GM23338 (cell line): ENCODE measurements around the gene CYLC2.

Experiments
- CREB1 ChIP-seq: fragments of 250-450 bp; sonication (Bioruptor Pico); IDR thresholded peaks from 2 replicates; pipeline ENCODE4 v1.5.0; 2020; ENCODE audit warnings: low read depth, mild to moderate bottlenecking, moderate library complexity
- EZH2 ChIP-seq: fragments of 200-600 bp; sonication (generic); IDR thresholded peaks from one replicate; pipeline ENCODE4 v1.8.0; 2017; ENCODE audit warnings: antibody characterized with exemption, mild to moderate bottlenecking, low read depth; ENCODE audit not compliant: unreplicated experiment
- EZH2phosphoT487 ChIP-seq: fragments of 200-600 bp; sonication (generic); IDR thresholded peaks from one replicate; pipeline ENCODE4 v1.8.1; 2018; ENCODE audit warnings: antibody characterized with exemption; ENCODE audit not compliant: unreplicated experiment
- JUNB ChIP-seq: IDR thresholded peaks from one replicate; pipeline ENCODE4 v1.6.1; 2016; ENCODE audit warnings: antibody characterized with exemption; ENCODE audit not compliant: unreplicated experiment
- NANOG ChIP-seq: IDR thresholded peaks from 2 replicates; pipeline ENCODE4 v1.6.1; 2016; ENCODE audit warnings: antibody characterized with exemption, borderline replicate concordance
- POLR2AphosphoS5 ChIP-seq: IDR thresholded peaks from 2 replicates; pipeline ENCODE4 v1.6.1; 2016; ENCODE audit warnings: antibody characterized with exemption, low read depth
- STAT1 ChIP-seq: IDR thresholded peaks from one replicate; pipeline ENCODE4 v1.6.1; 2016; ENCODE audit warnings: antibody characterized with exemption; ENCODE audit not compliant: unreplicated experiment
- ZNF114 ChIP-seq: fragments of 250-450 bp; sonication (Bioruptor Pico); IDR thresholded peaks from 2 replicates; pipeline ENCODE4 v1.5.0; 2020; ENCODE audit warnings: mild to moderate bottlenecking, moderate library complexity
- ZNF331 ChIP-seq: fragments of 250-450 bp; sonication (Bioruptor Pico); IDR thresholded peaks from 2 replicates; pipeline ENCODE4 v1.5.0; 2020; ENCODE audit warnings: low read depth, mild to moderate bottlenecking, moderate library complexity
- TF ChIP-seq, protein P1 (sequence below), 2 experiments: fragments of 200-600 bp in 1 of 2; sonication (generic) in 1 of 2; conservative IDR thresholded peaks; 2 replicates each; pipeline versions ENCODE4 v1.5.1 to v1.6.1; 2016 to 2017; ENCODE audit warnings: antibody characterized with exemption in 2 of 2, low read depth in 2 of 2, mild to moderate bottlenecking in 2 of 2, moderate library complexity in 1 of 2
- TF ChIP-seq, protein P2 (sequence below): IDR thresholded peaks from one replicate; pipeline ENCODE4 v1.6.1; 2018; ENCODE audit warnings: antibody characterized with exemption; ENCODE audit not compliant: unreplicated experiment
- TF ChIP-seq, protein P3 (sequence below): IDR thresholded peaks from 2 replicates; pipeline ENCODE4 v1.6.1; 2016; ENCODE audit warnings: antibody characterized with exemption
- TF ChIP-seq, protein P4 (sequence below): fragments of 250-450 bp; sonication (Bioruptor Pico); IDR thresholded peaks from 2 replicates; pipeline ENCODE4 v1.5.0; 2020; ENCODE audit warnings: mild to moderate bottlenecking, moderate library complexity

DNA sequence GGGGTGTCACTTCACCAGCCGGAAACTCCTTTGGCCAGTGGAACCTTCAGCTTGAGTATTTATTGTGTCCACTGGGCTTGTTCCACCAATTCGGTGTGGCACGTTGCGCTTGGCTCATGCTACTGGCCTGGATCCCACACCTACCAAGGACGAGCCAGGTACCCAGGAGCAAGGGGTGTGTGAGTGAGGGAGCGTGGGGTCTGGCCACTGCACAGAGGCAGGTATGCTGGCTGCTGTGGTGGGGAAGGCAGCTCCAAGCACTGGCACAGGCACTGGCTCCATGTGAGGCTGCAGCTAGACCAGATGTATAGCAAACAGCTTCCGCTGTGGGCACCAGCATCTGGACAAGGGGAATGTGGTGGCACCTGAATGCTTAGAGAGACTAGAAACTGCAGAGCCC lies 28.1 kb upstream of the CYLC2 start:
- TF ChIP-seq, protein P1, sequence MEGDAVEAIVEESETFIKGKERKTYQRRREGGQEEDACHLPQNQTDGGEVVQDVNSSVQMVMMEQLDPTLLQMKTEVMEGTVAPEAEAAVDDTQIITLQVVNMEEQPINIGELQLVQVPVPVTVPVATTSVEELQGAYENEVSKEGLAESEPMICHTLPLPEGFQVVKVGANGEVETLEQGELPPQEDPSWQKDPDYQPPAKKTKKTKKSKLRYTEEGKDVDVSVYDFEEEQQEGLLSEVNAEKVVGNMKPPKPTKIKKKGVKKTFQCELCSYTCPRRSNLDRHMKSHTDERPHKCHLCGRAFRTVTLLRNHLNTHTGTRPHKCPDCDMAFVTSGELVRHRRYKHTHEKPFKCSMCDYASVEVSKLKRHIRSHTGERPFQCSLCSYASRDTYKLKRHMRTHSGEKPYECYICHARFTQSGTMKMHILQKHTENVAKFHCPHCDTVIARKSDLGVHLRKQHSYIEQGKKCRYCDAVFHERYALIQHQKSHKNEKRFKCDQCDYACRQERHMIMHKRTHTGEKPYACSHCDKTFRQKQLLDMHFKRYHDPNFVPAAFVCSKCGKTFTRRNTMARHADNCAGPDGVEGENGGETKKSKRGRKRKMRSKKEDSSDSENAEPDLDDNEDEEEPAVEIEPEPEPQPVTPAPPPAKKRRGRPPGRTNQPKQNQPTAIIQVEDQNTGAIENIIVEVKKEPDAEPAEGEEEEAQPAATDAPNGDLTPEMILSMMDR (conservative IDR thresholded peaks at IDR 0.05; ENCODE audit: low read depth in 2 of 2), result no peak
- no peak for TF ChIP-seq EZH2phosphoT487
- no peak for TF ChIP-seq POLR2AphosphoS5
- no peak for TF ChIP-seq EZH2
- TF ChIP-seq, protein P2, sequence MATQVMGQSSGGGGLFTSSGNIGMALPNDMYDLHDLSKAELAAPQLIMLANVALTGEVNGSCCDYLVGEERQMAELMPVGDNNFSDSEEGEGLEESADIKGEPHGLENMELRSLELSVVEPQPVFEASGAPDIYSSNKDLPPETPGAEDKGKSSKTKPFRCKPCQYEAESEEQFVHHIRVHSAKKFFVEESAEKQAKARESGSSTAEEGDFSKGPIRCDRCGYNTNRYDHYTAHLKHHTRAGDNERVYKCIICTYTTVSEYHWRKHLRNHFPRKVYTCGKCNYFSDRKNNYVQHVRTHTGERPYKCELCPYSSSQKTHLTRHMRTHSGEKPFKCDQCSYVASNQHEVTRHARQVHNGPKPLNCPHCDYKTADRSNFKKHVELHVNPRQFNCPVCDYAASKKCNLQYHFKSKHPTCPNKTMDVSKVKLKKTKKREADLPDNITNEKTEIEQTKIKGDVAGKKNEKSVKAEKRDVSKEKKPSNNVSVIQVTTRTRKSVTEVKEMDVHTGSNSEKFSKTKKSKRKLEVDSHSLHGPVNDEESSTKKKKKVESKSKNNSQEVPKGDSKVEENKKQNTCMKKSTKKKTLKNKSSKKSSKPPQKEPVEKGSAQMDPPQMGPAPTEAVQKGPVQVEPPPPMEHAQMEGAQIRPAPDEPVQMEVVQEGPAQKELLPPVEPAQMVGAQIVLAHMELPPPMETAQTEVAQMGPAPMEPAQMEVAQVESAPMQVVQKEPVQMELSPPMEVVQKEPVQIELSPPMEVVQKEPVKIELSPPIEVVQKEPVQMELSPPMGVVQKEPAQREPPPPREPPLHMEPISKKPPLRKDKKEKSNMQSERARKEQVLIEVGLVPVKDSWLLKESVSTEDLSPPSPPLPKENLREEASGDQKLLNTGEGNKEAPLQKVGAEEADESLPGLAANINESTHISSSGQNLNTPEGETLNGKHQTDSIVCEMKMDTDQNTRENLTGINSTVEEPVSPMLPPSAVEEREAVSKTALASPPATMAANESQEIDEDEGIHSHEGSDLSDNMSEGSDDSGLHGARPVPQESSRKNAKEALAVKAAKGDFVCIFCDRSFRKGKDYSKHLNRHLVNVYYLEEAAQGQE, result no peak
- TF ChIP-seq JUNB, result no peak
- TF ChIP-seq ZNF114 (CRISPR knock-in tag), result no peak
- TF ChIP-seq STAT1, result no peak
- TF ChIP-seq CREB1, result no peak
- TF ChIP-seq ZNF331 (CRISPR knock-in tag), result no peak
- TF ChIP-seq, protein P3, sequence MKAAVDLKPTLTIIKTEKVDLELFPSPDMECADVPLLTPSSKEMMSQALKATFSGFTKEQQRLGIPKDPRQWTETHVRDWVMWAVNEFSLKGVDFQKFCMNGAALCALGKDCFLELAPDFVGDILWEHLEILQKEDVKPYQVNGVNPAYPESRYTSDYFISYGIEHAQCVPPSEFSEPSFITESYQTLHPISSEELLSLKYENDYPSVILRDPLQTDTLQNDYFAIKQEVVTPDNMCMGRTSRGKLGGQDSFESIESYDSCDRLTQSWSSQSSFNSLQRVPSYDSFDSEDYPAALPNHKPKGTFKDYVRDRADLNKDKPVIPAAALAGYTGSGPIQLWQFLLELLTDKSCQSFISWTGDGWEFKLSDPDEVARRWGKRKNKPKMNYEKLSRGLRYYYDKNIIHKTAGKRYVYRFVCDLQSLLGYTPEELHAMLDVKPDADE, result no peak
- no peak for TF ChIP-seq NANOG
- TF ChIP-seq, protein P4, sequence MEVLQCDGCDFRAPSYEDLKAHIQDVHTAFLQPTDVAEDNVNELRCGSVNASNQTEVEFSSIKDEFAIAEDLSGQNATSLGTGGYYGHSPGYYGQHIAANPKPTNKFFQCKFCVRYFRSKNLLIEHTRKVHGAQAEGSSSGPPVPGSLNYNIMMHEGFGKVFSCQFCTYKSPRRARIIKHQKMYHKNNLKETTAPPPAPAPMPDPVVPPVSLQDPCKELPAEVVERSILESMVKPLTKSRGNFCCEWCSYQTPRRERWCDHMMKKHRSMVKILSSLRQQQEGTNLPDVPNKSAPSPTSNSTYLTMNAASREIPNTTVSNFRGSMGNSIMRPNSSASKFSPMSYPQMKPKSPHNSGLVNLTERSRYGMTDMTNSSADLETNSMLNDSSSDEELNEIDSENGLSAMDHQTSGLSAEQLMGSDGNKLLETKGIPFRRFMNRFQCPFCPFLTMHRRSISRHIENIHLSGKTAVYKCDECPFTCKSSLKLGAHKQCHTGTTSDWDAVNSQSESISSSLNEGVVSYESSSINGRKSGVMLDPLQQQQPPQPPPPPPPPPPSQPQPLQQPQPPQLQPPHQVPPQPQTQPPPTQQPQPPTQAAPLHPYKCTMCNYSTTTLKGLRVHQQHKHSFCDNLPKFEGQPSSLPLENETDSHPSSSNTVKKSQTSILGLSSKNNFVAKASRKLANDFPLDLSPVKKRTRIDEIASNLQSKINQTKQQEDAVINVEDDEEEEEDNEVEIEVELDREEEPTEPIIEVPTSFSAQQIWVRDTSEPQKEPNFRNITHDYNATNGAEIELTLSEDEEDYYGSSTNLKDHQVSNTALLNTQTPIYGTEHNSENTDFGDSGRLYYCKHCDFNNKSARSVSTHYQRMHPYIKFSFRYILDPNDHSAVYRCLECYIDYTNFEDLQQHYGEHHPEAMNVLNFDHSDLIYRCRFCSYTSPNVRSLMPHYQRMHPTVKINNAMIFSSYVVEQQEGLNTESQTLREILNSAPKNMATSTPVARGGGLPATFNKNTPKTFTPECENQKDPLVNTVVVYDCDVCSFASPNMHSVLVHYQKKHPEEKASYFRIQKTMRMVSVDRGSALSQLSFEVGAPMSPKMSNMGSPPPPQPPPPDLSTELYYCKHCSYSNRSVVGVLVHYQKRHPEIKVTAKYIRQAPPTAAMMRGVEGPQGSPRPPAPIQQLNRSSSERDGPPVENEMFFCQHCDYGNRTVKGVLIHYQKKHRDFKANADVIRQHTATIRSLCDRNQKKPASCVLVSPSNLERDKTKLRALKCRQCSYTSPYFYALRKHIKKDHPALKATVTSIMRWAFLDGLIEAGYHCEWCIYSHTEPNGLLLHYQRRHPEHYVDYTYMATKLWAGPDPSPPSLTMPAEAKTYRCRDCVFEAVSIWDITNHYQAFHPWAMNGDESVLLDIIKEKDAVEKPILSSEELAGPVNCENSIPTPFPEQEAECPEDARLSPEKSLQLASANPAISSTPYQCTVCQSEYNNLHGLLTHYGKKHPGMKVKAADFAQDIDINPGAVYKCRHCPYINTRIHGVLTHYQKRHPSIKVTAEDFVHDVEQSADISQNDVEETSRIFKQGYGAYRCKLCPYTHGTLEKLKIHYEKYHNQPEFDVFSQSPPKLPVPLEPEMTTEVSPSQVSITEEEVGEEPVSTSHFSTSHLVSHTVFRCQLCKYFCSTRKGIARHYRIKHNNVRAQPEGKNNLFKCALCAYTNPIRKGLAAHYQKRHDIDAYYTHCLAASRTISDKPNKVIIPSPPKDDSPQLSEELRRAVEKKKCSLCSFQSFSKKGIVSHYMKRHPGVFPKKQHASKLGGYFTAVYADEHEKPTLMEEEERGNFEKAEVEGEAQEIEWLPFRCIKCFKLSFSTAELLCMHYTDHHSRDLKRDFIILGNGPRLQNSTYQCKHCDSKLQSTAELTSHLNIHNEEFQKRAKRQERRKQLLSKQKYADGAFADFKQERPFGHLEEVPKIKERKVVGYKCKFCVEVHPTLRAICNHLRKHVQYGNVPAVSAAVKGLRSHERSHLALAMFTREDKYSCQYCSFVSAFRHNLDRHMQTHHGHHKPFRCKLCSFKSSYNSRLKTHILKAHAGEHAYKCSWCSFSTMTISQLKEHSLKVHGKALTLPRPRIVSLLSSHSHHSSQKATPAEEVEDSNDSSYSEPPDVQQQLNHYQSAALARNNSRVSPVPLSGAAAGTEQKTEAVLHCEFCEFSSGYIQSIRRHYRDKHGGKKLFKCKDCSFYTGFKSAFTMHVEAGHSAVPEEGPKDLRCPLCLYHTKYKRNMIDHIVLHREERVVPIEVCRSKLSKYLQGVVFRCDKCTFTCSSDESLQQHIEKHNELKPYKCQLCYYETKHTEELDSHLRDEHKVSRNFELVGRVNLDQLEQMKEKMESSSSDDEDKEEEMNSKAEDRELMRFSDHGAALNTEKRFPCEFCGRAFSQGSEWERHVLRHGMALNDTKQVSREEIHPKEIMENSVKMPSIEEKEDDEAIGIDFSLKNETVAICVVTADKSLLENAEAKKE, result no peak
